GM21576 (cell line): ENCODE results near the gene HOXB5.

Source experiments
- ATAC-seq: cut with Tn5 transposase; IDR thresholded peaks from one replicate; pipeline ENCODE4 v1.9.1; 2021; ENCODE audit warnings: mild to moderate bottlenecking, moderate library complexity; ENCODE audit not compliant: unreplicated experiment

The HOXB5 gene

GRCh38 chr17:48551596-48552465 lies 41.7 kb downstream of the HOXB5 start:
- ATAC-seq, result no peak

GRCh38 chr17:48551214-48551555 lies 42.4 kb downstream of the HOXB5 start:
- ATAC-seq, result no peak

DNA sequence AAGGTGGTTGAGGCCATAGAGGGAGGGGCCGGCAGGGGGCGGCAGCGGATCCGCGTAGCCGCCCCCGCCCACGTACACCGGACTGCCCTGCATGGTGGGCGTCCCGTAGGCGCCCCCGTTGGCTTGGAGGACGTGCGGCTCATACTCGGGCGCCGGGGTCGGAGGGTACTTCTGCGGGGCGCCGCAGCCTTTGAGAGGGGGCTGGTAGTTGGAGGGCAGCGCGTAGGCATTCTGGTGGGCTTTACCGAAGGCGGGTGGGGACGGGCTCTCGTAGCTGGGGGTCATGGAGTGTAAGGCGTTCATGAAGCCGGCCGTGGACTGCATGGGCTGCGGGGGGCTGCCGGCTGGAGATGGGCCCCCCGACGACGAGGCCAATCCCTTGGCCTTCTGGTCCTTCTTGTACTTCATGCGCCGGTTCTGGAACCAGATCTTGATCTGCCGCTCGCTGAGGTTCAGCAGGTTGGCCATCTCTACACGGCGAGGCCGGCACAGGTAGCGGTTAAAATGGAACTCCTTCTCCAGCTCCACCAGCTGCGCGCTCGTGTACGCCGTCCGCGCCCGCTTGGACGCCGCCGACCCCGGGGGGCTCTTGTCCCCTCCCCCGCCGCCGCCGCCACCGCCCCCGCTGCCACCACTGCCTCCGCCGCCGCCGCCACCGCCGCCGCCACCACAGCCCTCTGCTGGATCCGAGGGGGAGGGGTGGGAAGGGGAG lies 42.9 kb downstream of the HOXB5 start:
- ATAC-seq, result no peak

GRCh38 chr17:48549914-48550501 lies 43.6 kb downstream of the HOXB5 start:
- no peak for ATAC-seq

DNA sequence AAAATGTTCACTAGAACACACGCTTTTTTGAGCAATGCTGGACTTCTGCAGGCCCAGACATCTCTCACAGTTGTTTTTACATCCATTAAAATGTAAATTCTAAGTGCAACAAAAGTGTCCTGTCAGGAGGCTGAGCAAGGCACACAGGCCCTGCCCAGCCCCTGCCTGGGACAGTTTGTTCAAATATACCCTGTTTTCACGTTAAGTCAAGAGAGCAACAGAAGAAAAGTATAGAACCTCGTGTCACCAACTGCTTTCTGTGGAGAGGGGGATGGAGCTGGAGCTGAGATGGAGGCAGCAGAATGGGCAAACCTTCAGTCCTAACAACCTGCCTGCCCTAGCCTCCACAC lies 44.3 kb downstream of the HOXB5 start:
- ATAC-seq, result no peak

DNA sequence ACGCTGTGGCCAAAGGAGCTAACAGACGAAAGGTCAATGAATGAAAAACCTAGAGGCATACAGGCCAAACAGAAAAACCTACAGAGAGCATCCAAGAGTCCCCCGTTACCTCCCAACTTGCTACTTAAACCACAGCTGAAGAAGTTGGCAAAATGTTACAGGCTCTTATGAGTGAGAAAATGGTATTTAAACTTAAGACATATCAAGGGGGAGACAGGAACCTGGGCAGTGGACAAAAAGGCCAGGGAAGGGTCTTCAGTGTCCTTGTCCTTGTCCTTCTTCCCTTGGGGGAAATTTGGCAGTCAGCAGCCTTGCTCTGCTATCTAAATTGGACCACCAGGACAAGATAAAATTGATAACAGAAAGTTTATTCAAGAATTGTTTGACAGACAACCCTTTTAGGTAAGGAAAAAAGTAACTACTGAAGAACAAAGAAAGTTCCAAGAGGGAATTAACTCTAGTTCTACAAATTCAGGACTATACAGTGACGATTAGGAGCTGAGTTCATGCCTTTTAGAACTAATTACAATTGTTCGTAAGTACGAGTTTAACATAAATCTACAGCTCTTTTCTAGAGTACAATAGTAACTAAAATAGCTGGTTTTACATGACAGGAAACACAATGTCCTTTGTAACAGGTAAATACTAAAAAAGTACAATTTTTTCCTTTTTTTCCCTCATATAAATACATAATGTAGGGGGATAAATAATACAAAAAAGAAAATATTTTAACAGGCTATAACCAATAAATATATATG lies 44.9 kb downstream of the HOXB5 start:
- no peak for ATAC-seq

- ATAC-seq, result no peak
These were observed 45.6 kb downstream of the HOXB5 start for GRCh38 chr17:48547808-48548522.

DNA sequence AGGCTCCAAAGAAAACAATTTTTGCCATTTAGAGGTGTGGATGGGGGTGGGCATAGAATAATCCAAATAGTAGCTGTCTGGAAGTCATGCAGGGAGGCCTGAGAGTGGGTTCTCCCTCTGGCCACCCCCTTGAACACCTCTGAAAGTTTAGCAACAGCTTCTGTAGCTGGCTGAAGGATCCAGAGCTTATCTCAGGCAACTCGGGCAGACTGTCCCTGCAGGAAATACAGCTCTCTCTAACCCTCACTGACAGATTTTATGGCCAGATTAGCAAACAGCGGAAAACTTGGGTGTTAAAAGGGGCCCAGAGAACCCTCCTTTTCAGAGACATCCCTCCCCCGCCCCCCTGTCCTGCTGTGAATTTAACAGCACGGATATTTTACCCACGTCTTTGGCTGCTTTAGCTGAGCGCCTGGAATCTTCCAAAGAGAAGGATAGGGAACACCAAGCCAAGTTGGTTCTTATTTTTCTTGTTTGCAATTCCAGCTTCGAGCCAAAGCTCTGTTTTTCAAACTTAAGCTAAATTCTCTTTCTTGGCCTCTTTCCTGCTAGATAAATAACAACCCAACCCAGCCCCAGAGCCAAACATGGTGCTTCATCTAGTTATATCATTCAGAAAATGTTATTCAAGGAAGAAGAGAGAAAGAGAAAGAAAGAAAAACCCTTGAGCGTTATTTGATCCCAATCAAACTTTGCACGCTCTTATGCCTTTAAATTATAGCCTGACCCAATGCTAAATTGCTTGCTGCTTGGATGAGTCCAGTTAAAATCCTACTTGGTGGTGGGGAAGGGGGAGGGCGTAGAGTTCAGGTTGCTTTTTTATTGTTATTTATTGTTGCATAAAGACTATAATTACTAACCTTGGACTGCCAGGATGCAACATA lies 46.4 kb downstream of the HOXB5 start:
- ATAC-seq, result no peak

DNA sequence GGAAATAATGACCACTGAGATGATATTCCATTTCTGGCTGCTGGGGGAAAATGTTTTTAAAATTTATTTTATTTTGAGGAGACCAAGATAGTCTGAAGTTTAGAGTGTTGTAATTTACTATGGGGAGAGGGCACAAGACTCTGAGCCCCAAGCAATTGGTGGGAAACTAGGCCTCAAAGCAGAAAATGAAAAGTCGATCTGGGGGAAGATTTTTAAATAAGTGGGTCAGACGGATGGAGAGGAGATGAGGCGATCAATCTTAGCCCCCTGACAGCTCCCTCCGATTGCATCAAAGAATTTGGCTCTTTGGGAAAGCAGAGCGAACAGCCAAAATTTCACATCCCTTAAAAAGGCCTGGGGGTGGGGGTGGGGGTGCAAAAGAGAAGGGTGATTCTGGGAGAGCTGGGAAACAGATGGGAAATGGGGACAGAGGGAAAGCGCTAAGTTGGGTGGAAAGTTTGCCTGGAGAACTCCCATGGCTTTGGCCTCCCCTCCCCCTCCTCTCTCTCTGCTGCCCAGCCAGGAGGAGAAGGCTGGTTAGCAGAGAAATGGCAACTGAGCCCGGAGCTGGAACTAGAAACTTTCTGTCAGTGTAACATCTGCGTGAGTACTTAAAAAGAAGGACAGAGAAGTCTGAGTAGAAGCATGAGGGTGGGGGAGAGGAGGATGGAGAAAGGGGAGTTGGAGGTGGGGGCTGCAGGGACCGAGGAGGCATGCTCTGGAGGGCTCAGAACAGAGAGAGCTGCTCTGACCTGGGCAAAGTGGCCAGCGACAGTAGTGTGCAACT lies 47.2 kb downstream of the HOXB5 start:
- ATAC-seq, result no peak

DNA sequence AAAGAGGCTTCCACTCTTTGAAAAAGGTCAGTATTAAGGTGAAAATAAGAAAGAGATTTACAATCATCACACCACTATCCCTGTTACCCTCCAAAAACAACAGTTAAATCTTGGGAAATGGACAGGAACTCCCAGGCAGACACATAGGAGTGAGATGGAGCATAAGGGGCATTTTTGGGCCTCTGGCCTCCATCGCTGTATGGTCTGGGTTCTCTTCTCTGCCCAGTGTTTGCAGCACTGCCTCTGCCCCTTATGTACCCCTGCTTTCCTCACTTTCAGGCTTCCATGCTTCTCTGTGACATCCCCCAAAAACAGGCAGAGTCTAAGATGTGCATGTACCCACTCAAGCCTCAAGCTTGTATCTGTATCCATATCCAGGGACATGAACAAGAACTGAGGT lies 48.0 kb downstream of the HOXB5 start:
- ATAC-seq, result no peak

DNA sequence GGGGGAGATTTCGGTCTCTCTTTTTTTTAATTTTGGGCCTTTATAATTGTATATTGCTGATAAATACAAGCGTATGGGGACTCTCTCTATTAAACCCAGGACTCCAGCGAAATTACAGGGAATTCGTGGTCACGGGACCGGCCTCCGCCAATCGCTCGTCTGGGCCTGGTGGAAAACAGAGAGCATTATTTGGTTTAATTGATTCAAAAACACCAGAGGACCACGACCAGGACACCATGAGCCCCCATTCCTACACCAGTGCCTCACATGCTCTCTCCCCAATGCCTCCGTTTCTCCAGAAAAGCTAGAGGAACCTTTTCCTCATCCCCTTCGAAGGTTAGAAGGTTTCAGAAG lies 48.6 kb downstream of the HOXB5 start, which contains the start of gene HOXB2:
HOXB2 (minus strand) TSS at position 88 of the 354 bp plus-strand sequence. CDS start 198 bp downstream, outside the sequence.
- ATAC-seq, result no peak

DNA sequence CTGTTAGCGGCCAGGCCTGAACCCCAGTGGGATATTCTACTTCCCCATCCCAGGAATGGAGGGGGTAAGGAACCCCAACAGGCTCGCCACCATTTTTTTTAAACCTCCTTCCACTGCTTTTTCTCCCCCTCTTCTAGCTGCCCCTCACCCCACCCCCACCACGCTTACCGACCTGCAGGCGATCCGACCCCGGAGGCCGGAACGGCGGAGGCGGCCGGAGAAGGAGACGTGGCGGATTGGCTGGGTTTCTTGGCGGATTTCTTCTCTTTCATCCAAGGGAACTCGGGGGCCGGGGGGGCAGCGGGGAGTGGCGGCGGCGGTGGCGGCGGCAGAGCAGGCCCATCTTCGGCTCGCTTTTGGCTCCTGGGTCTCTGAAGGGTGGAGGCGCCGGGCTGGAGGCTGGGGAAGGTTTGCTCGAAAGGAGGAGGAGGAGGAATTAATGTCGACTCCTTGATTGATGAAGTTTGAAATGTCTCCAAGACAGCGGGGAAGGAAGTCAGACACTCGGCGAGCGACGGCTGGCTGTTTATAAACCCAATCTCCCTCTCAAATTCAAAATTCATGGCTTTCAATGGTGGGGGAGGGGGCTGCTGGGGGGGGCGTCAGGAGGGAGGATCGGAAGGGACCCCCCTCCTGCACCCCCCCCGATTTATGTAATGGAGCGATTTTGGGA lies 49.1 kb downstream of the HOXB5 start:
- ATAC-seq, result no peak

GRCh38 chr17:48543854-48544348 lies 49.7 kb downstream of the HOXB5 start:
- no peak for ATAC-seq

DNA sequence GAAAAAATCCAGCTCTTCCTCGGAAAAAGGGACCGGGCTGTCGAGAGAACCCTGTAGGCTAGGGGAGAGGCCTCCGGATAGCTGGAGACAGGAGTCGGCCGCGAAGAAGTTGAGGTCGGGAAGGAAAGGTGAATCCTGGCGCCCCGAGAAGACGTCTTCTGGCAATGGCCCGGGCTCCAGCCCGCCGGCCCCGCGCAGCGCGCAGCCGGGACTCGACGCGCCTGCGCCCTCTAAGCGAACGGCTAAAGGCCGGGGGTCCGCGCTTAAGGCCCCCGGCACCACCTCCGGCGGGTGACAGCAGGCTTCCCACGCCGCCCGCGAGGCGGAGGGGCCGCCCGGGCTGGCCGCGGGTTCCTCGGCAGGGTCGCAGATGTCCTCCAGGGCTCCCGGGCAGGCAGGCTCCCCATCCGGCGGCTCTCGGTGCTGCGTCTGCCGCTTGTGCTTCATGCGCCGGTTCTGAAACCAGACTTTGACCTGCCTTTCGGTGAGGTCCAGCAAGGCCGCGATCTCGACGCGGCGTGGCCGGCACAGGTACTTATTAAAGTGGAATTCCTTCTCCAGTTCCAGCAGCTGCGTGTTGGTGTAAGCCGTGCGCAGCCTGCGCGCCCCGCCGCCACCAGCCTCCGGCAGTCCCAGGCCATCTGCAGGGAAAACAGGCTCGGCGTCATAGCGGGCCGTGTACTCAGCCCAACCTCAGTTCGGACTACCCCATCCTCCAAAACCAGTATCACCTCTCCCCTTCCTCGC lies 50.3 kb downstream of the HOXB5 start:
- no peak for ATAC-seq

- ATAC-seq, result no peak
These were observed 50.9 kb downstream of the HOXB5 start for GRCh38 chr17:48542698-48543106.

- no peak for ATAC-seq
These were observed 51.4 kb downstream of the HOXB5 start for GRCh38 chr17:48542114-48542656.

GRCh38 chr17:48541577-48542113 lies 51.9 kb downstream of the HOXB5 start:
- ATAC-seq, result no peak
